ENCODE measurements around the gene TM4SF20. TPM values are rescaled to one million over a fixed set of nuclear protein-coding genes. Genes with fewer than 3 reads are reported as not detected.

Gene TM4SF20
- total and polyA plus RNA-seq, 10 of the 15 experiments (the other 5 are each of a cell fraction or from before 2014, with no cell fraction given), result 0.04 to 0.07 TPM; not detected in 8

DNA sequence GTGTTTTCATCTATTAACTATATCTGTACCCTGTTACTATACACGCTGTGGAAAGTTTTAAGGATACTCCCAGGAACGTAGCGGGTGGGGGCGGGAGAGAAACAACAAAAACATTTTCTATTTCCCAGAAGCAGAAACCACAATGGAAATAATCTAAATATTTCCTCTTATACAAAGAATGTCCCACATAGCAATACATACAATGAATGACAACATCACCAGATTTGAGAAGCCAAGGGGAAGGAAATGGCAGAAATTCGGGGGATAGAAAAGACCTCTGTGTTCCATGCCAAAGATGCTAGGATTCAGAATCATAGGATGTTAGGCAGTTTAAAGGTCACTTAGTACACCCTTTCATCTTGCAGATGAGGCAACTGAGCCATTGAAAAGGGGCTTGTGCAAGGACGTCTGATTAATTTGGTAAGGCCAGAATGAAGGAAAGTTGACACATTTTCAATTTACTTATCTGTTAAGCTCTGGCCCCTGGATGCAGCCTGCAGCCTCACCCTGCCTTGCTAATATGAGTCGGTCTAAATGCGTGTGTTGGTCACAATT is 49.7 kb upstream of the TM4SF20 start:
- intact Hi-C loops (cut with micrococcal nuclease; ENCODE audit: unreplicated experiment) (no loop called here), in situ Hi-C loops (cut with MboI) (no loop called here)
- ChIA-PET POLR2A (no interaction called here), RAD21 (ENCODE audit: unreplicated experiment) (interaction anchor here (1.0 kb wide), 1 partner anchor 51 kb away, joined by 4 read pairs; no protein-coding TSS in a partner anchor), CTCF (interaction anchor here (1.5 kb wide), 1 partner anchor 337 kb away, joined by 4 read pairs; no protein-coding TSS in a partner anchor), SMC1A (ENCODE audit: uncharacterized antibody, unreplicated experiment) (interaction anchor here (0.6 to 1.3 kb wide), 3 partner anchors 14 to 92 kb away, joined by 3 read pairs; no protein-coding TSS in a partner anchor)
- no peaks in the 10 kb centered on the region for H4K20me1 ChIP-seq (ENCODE audit: control insufficient read depth, insufficient read depth)
- DNase-seq (ENCODE audit: low read depth, low spot score), result no peak
- H3K27me3 ChIP-seq (replicated peaks in 1 of 2; ENCODE audit: control insufficient read depth in 2 of 2, insufficient read depth in 2 of 2, low read length in 1 of 2), result no peaks in the 10 kb centered on the region
- WGBS (ENCODE audit: insufficient coverage, insufficient replicate concordance, low lambda C conversion rate, missing lambda C conversion rate), result 85% methylated on average over 8 of the region's 8 CpGs
- H3K36me3 ChIP-seq (ENCODE audit: control insufficient read depth in 2 of 2, insufficient read depth in 2 of 2, low read length in 1 of 2), result no peaks in the 10 kb centered on the region
- no peak overlapping the region for H3K9ac ChIP-seq (ENCODE audit: control insufficient read depth, insufficient read depth, low read length)
- H3K27ac ChIP-seq (ENCODE audit: control insufficient read depth, insufficient read depth), result no peak overlapping the region
- no peaks in the 10 kb centered on the region for H3K4me1 ChIP-seq (ENCODE audit: control insufficient read depth, insufficient read depth, low read length)
- no peak for ATAC-seq
- H3K79me2 ChIP-seq (ENCODE audit: control insufficient read depth, insufficient read depth, low read length), result no peaks in the 10 kb centered on the region
- H2AFZ ChIP-seq (ENCODE audit: control insufficient read depth, low read depth, low read length), result no peak overlapping the region
- FAIRE-seq, result no peak
- TF ChIP-seq LARP7 (IDR thresholded peaks at IDR 0.05) (no peak), TBL1XR1 (IDR thresholded peaks at IDR 0.05; ENCODE audit: low read depth, low read length) (no peak), JUNB (IDR thresholded peaks at IDR 0.05) (no peak), PKNOX1 (IDR thresholded peaks at IDR 0.05) (no peak), KDM1A (IDR thresholded peaks at IDR 0.05; ENCODE audit: borderline replicate concordance) (no peak), CBX5 (IDR thresholded peaks at IDR 0.05; ENCODE audit: low read depth) (no peak), ZSCAN29 (IDR thresholded peaks at IDR 0.05) (no peak), RFX5 (IDR thresholded peaks at IDR 0.05; ENCODE audit: low read depth, low read length) (no peak), CHD1 (IDR thresholded peaks at IDR 0.05; ENCODE audit: low read depth, low read length) (no peak), ZBED1 (IDR thresholded peaks at IDR 0.05; ENCODE audit: borderline replicate concordance) (no peak)
- TF ChIP-seq, protein P1, sequence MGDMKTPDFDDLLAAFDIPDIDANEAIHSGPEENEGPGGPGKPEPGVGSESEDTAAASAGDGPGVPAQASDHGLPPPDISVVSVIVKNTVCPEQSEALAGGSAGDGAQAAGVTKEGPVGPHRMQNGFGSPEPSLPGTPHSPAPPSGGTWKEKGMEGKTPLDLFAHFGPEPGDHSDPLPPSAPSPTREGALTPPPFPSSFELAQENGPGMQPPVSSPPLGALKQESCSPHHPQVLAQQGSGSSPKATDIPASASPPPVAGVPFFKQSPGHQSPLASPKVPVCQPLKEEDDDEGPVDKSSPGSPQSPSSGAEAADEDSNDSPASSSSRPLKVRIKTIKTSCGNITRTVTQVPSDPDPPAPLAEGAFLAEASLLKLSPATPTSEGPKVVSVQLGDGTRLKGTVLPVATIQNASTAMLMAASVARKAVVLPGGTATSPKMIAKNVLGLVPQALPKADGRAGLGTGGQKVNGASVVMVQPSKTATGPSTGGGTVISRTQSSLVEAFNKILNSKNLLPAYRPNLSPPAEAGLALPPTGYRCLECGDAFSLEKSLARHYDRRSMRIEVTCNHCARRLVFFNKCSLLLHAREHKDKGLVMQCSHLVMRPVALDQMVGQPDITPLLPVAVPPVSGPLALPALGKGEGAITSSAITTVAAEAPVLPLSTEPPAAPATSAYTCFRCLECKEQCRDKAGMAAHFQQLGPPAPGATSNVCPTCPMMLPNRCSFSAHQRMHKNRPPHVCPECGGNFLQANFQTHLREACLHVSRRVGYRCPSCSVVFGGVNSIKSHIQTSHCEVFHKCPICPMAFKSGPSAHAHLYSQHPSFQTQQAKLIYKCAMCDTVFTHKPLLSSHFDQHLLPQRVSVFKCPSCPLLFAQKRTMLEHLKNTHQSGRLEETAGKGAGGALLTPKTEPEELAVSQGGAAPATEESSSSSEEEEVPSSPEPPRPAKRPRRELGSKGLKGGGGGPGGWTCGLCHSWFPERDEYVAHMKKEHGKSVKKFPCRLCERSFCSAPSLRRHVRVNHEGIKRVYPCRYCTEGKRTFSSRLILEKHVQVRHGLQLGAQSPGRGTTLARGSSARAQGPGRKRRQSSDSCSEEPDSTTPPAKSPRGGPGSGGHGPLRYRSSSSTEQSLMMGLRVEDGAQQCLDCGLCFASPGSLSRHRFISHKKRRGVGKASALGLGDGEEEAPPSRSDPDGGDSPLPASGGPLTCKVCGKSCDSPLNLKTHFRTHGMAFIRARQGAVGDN (IDR thresholded peaks at IDR 0.05), result no peak
- TF ChIP-seq, protein P2, sequence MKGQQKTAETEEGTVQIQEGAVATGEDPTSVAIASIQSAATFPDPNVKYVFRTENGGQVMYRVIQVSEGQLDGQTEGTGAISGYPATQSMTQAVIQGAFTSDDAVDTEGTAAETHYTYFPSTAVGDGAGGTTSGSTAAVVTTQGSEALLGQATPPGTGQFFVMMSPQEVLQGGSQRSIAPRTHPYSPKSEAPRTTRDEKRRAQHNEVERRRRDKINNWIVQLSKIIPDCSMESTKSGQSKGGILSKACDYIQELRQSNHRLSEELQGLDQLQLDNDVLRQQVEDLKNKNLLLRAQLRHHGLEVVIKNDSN (IDR thresholded peaks at IDR 0.05; ENCODE audit: borderline replicate concordance, extremely low read length, insufficient read depth, low read depth, low read length), result no peak
- peaks cover 8% of the 10 kb centered on the region; the same call in 2 of the 3 replicates for H3K9me3 ChIP-seq (replicated peaks; ENCODE audit: control insufficient read depth, insufficient read depth, low read length)
- BruUV-seq (replicated peaks), result no TSS peak
- no peak overlapping the region for H3K4me2 ChIP-seq (ENCODE audit: control insufficient read depth, insufficient read depth)
- H3K4me3 ChIP-seq, result no peak overlapping the region

Data from GM12878 (cell line).